ENCODE data around the gene GALNT18. TPM values are rescaled to one million over a fixed set of nuclear protein-coding genes. Genes with fewer than 3 reads are reported as not detected.
A peak's percentile ranks its signal among the peaks of the same experiment; 100 is the strongest.

GALNT18 gene
- total RNA-seq, 1 donor from 2014 or later: 76.9 TPM

DNA sequence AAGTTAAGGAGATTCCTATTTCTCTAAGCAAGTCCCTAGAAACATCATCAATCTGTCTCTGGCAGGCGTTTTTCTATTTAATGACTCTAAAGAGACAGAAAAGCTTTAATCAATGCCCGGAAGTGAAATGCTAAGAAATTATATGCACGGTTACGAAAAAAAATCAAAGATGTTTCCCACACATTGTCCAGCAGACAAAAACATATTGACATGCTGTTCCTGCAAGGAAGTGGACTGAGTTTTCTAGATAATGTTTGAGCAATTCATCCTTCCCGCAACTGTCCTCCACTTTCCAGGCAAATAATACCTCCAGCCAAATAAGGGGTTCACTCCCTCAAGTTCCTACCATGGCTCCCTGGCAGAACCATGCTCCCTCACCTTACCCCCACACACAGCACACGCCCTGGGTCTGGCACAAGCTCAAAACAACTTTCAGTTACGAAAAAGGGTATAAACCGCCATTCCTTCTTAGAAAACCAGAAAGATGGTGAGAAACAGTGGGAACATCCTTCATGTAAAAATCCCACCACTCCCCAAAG is 29.6 kb downstream of the GALNT18 start:
- H3K4me3 Mint-ChIP-seq (ENCODE audit: unreplicated experiment): no peak overlapping the region
- peaks cover 49% of the 10 kb centered on the region for H3K4me1 Mint-ChIP-seq (ENCODE audit: low read depth, unreplicated experiment)
- H3K27me3 Mint-ChIP-seq (ENCODE audit: unreplicated experiment): no peaks in the 10 kb centered on the region
- H3K36me3 Mint-ChIP-seq (ENCODE audit: unreplicated experiment): no peaks in the 10 kb centered on the region
- TF ChIP-seq, protein P1, sequence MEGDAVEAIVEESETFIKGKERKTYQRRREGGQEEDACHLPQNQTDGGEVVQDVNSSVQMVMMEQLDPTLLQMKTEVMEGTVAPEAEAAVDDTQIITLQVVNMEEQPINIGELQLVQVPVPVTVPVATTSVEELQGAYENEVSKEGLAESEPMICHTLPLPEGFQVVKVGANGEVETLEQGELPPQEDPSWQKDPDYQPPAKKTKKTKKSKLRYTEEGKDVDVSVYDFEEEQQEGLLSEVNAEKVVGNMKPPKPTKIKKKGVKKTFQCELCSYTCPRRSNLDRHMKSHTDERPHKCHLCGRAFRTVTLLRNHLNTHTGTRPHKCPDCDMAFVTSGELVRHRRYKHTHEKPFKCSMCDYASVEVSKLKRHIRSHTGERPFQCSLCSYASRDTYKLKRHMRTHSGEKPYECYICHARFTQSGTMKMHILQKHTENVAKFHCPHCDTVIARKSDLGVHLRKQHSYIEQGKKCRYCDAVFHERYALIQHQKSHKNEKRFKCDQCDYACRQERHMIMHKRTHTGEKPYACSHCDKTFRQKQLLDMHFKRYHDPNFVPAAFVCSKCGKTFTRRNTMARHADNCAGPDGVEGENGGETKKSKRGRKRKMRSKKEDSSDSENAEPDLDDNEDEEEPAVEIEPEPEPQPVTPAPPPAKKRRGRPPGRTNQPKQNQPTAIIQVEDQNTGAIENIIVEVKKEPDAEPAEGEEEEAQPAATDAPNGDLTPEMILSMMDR (IDR thresholded peaks at IDR 0.05; ENCODE audit: partially characterized antibody, unreplicated experiment): no peak
- DNase-seq: no peak
- H3K9me3 Mint-ChIP-seq (ENCODE audit: unreplicated experiment): no peaks in the 10 kb centered on the region
- peak overlapping the region; percentile 44 for H3K27ac Mint-ChIP-seq (ENCODE audit: unreplicated experiment)

DNA sequence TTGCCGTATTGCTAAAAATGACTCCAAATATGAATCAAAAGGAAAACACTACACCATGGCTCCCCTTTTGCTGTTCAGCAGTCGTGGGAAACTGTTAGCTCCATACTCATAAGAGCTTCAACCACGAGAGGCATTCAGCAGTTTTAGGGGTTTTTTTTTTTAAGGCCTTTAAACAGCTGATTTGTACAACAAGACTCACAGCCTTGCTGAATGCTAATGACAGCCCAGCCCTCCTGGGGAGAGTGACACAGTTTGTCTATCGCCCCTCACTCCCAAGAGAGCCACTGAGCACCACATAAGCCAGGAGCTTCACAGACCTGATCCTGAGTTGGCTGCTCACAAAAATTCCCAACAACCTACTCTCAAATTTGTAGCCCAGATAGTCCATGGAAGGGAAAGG is 32.4 kb downstream of the GALNT18 start:
- Mint-ChIP-seq H3K4me1 (ENCODE audit: low read depth, unreplicated experiment) (peaks cover 53% of the 10 kb centered on the region), H3K9me3 (ENCODE audit: unreplicated experiment) (no peaks in the 10 kb centered on the region), H3K27ac (ENCODE audit: unreplicated experiment) (peak overlapping the region; percentile 46), H3K27me3 (ENCODE audit: unreplicated experiment) (no peaks in the 10 kb centered on the region), H3K4me3 (ENCODE audit: unreplicated experiment) (peak overlapping the region; percentile 12), H3K36me3 (ENCODE audit: unreplicated experiment) (no peaks in the 10 kb centered on the region)
- TF ChIP-seq, protein P1 (IDR thresholded peaks at IDR 0.05; ENCODE audit: partially characterized antibody, unreplicated experiment): no peak
- DNase-seq: no peak

DNA sequence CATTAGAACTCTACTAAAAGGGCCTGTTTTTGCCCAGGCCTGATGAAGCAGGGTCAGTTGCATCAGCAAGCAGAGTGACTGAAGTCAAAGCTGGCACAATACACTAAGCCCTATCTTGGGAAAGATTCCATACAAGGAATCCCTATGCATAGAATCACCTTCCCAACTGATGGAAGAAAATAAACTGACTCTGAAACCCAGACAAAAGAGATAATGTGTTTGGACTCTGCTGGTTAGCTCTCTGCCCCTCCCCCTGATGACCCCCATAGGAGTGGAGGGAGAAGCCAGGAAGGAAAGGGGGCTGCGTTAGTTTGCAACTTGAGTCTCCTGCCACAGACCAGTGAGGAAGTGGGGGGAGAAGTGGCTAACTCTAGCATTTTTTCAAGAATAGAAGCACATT is 32.9 kb downstream of the GALNT18 start:
- Mint-ChIP-seq H3K36me3 (ENCODE audit: unreplicated experiment) (no peaks in the 10 kb centered on the region), H3K27ac (ENCODE audit: unreplicated experiment) (peak overlapping the region; percentile 46), H3K4me1 (ENCODE audit: low read depth, unreplicated experiment) (peaks cover 55% of the 10 kb centered on the region), H3K27me3 (ENCODE audit: unreplicated experiment) (peaks cover under 1% of the 10 kb centered on the region), H3K4me3 (ENCODE audit: unreplicated experiment) (peak overlapping the region; percentile 51), H3K9me3 (ENCODE audit: unreplicated experiment) (no peaks in the 10 kb centered on the region)
- DNase-seq: no peak
- TF ChIP-seq, protein P1 (IDR thresholded peaks at IDR 0.05; ENCODE audit: partially characterized antibody, unreplicated experiment): no peak

DNA sequence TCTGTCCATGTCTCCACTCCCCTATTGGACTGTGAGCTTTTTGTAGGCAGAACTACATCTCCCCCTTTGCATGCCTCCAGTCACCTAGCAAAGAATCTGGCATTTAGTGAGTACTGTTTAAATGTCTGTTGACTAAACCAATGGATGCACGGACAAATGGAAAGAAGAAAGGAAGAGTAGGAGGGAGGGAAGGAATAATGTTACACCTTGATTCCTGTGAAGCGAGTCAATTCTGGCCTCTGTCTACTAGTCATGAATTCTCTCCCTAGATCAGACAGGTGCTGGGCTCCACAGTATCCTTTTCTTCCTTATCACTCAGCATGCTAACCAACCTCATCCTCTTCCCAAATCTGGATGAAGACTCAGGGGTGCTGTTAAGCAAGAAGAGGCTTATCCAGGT is 33.6 kb downstream of the GALNT18 start:
- peaks cover 60% of the 10 kb centered on the region for H3K4me1 Mint-ChIP-seq (ENCODE audit: low read depth, unreplicated experiment)
- no peak for DNase-seq
- H3K36me3 Mint-ChIP-seq (ENCODE audit: unreplicated experiment): no peaks in the 10 kb centered on the region
- TF ChIP-seq, protein P1 (IDR thresholded peaks at IDR 0.05; ENCODE audit: partially characterized antibody, unreplicated experiment): no peak
- H3K27ac Mint-ChIP-seq (ENCODE audit: unreplicated experiment): no peak overlapping the region
- peaks cover 1% of the 10 kb centered on the region for H3K27me3 Mint-ChIP-seq (ENCODE audit: unreplicated experiment)
- H3K9me3 Mint-ChIP-seq (ENCODE audit: unreplicated experiment): no peaks in the 10 kb centered on the region
- no peak overlapping the region for H3K4me3 Mint-ChIP-seq (ENCODE audit: unreplicated experiment)

DNA sequence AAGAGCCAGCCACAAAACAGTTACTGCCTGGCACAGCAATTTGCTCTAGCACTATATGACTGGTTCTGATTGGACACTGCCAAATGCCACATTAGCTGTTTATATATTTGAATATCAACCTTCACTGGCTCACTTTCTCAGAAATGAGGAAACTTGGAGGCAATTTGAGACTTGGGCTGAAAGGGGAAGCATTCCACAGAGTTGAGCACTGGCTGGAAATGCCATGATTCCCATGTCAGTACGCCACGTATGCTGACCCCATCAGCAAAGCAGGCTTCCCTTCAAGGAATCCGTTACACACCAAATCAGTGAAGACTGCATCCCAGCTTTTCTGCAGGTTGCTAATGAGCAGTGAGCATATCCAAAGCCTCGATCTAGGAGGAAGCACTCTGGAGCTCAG is 34.7 kb downstream of the GALNT18 start:
- Mint-ChIP-seq H3K27me3 (ENCODE audit: unreplicated experiment) (peaks cover 1% of the 10 kb centered on the region), H3K4me3 (ENCODE audit: unreplicated experiment) (no peak overlapping the region), H3K36me3 (ENCODE audit: unreplicated experiment) (no peaks in the 10 kb centered on the region), H3K4me1 (ENCODE audit: low read depth, unreplicated experiment) (peaks cover 63% of the 10 kb centered on the region), H3K9me3 (ENCODE audit: unreplicated experiment) (peaks cover 6% of the 10 kb centered on the region), H3K27ac (ENCODE audit: unreplicated experiment) (no peak overlapping the region)
- no peak for DNase-seq
- TF ChIP-seq, protein P1 (IDR thresholded peaks at IDR 0.05; ENCODE audit: partially characterized antibody, unreplicated experiment): no peak
